GM10248 (cell line): Measurements from ENCODE around the gene KCNV2.

Source experiments
- CTCF ChIA-PET: fragments of 300-600 bp; sonication (Branson Sonifier 250); formaldehyde crosslinking; extraction: SDS; loops from one replicate; lab custom pipeline; 2021; ENCODE audit warnings: antibody characterized with exemption; lab: Yijun Ruan, JAX
- POLR2A ChIA-PET: fragments of 350-650 bp; sonication (Branson Sonifier 250); formaldehyde crosslinking; extraction: SDS; loops from one replicate; lab custom pipeline; 2020; ENCODE audit warnings: antibody characterized with exemption; lab: Yijun Ruan, JAX
- DNase-seq: peaks from one replicate; pipeline ENCODE4 v3.0.0; 2012; ENCODE audit errors: extremely low spot score
- TF ChIP-seq, protein P1 (sequence below): IDR thresholded peaks from 2 replicates; pipeline ENCODE4 v1.5.1; 2012; ENCODE audit warnings: mild to moderate bottlenecking, low read depth; ENCODE audit errors: extremely low read depth, missing control alignments, control extremely low read depth

KCNV2 gene

DNA sequence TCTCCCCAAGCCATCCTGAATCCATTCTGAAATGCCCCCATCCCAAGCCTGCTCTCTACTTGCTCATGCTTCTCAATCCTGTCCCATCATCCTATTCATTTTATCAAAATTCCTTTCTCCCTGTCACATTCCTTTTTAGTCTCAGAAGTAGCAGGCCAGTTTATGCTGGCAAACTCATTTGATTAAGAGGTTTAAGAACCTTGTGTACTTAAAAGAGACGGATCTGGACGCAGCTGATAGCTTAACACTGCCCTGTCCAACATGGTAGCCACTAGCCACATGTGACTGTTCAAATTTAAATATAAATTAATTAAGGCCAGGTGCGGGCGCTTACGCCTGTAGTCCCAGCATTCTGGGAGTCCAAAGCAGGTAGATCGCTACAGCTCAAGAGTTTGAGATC lies 5.6 kb upstream of the KCNV2 start:
- POLR2A ChIA-PET: interaction anchor here (0.7 kb wide), 1 partner anchor 670 kb away, joined by 3 read pairs; no protein-coding TSS in a partner anchor
- DNase-seq: no peak
- TF ChIP-seq, protein P1, sequence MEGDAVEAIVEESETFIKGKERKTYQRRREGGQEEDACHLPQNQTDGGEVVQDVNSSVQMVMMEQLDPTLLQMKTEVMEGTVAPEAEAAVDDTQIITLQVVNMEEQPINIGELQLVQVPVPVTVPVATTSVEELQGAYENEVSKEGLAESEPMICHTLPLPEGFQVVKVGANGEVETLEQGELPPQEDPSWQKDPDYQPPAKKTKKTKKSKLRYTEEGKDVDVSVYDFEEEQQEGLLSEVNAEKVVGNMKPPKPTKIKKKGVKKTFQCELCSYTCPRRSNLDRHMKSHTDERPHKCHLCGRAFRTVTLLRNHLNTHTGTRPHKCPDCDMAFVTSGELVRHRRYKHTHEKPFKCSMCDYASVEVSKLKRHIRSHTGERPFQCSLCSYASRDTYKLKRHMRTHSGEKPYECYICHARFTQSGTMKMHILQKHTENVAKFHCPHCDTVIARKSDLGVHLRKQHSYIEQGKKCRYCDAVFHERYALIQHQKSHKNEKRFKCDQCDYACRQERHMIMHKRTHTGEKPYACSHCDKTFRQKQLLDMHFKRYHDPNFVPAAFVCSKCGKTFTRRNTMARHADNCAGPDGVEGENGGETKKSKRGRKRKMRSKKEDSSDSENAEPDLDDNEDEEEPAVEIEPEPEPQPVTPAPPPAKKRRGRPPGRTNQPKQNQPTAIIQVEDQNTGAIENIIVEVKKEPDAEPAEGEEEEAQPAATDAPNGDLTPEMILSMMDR: no peak
- CTCF ChIA-PET: interaction anchor here (1.3 to 1.4 kb wide), 2 partner anchors 10 to 29 kb away, joined by 3 read pairs; no protein-coding TSS in a partner anchor

DNA sequence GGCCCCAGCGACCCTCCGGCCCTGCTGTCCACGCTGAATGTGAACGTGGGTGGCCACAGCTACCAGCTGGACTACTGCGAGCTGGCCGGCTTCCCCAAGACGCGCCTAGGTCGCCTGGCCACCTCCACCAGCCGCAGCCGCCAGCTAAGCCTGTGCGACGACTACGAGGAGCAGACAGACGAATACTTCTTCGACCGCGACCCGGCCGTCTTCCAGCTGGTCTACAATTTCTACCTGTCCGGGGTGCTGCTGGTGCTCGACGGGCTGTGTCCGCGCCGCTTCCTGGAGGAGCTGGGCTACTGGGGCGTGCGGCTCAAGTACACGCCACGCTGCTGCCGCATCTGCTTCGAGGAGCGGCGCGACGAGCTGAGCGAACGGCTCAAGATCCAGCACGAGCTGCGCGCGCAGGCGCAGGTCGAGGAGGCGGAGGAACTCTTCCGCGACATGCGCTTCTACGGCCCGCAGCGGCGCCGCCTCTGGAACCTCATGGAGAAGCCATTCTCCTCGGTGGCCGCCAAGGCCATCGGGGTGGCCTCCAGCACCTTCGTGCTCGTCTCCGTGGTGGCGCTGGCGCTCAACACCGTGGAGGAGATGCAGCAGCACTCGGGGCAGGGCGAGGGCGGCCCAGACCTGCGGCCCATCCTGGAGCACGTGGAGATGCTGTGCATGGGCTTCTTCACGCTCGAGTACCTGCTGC lies 839 bp downstream of the KCNV2 start:
- POLR2A ChIA-PET: no interaction called here
- DNase-seq: no peak
- CTCF ChIA-PET: interaction anchor here (1.2 to 3.6 kb wide), 3 partner anchors 9 to 139 kb away, joined by 4 to 18 read pairs (median 7); no protein-coding TSS in a partner anchor
- TF ChIP-seq, protein P1: no peak

DNA sequence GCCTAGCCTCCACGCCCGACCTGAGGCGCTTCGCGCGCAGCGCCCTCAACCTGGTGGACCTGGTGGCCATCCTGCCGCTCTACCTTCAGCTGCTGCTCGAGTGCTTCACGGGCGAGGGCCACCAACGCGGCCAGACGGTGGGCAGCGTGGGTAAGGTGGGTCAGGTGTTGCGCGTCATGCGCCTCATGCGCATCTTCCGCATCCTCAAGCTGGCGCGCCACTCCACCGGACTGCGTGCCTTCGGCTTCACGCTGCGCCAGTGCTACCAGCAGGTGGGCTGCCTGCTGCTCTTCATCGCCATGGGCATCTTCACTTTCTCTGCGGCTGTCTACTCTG lies 1.4 kb downstream of the KCNV2 start:
- ChIA-PET CTCF (no interaction called here), POLR2A (no interaction called here)
- TF ChIP-seq, protein P1: no peak
- DNase-seq: no peak

DNA sequence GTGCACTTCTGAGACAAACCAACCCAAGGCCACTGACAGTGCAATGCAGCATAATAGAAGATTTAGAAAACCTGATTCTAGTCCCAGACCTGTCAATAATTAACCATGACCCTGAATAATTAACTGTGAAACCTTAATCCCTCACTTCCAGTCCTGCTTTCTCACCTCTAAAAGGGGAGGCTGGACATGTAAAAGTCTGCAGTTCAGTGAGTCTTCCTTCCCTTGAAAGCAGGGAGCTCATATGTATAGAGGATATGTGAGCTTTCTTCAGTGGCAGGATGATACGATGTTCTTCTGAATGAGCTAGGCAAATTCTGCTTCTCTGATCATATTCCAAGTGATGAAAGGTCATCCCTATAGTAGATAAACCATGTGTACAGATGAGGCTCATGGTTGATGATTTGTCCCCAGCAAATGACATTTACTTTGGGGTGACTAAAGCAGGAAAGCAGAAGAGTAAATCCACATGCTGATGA lies 2.9 kb downstream of the KCNV2 start:
- ChIA-PET POLR2A (no interaction called here), CTCF (interaction anchor here (0.8 to 1.1 kb wide), 3 partner anchors 8 to 64 kb away, joined by 3 to 4 read pairs (median 3); no protein-coding TSS in a partner anchor)
- TF ChIP-seq, protein P1: no peak
- no peak for DNase-seq

DNA sequence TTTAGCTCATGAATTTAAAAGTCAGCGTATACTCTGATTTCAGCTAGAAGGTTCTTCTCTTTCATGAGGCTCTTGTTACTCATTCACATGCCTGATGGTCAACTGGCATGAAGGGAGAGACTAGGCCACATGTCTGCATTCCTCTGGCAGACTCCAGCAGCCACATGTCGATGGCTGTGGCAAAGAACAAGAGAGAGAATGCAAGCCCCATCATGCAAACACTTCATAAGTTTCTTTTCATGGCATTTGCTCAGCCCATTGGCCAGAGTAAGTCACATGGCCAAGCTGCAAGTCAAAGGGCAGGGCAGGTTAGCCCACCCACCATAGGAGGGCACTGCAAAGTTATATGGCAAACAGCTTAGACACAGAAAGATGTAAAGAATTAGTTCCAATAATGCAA lies 5.4 kb downstream of the KCNV2 start:
- POLR2A ChIA-PET: no interaction called here
- TF ChIP-seq, protein P1: no peak
- CTCF ChIA-PET: no interaction called here
- no peak for DNase-seq

DNA sequence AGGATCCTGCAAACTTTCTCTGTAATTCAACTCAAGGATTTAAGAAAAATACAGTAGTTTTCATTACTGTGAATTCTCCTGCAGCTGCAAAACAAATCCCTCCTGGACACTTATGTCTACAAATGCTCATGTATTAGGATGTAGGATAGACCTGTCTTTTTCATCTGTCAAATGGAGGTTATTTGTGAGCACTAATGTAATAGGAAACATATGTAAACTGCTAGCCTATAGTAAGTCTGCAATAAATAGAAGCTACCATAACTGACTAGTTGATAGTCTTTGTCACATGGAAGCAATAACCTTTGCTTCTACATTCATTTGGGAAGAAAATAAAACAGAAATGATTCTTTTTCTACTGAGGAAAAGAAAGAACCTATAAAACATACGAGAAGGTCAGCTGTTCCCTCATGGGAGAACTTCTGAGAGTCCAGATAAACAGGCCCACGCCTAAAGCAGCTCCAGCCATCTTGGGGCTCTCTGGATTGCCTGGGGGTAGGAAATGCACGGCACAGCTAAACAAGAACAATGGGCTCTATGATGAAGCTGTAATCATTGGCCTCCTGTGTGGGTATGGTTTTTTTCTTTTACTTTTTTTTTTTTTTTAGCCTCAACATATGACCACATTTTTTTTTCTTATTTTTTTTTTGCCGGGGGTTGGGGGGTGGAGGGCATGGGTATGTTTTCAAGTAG lies 6.2 kb downstream of the KCNV2 start:
- no peak for DNase-seq
- ChIA-PET CTCF (interaction anchor here (1.3 to 1.5 kb wide), 2 partner anchors 10 to 73 kb away, joined by 3 to 6 read pairs; no protein-coding TSS in a partner anchor), POLR2A (no interaction called here)
- TF ChIP-seq, protein P1: no peak
